Osteoblast (primary cell): ENCODE data around the gene KLHL34. TPM values are rescaled to one million over a fixed set of nuclear protein-coding genes. Genes with fewer than 3 reads are reported as not detected.

ENCODE experiments used
- DNase-seq: peaks from one replicate; pipeline ENCODE4 v3.0.0; 2011; ENCODE audit warnings: low spot score, mixed read lengths; ENCODE audit not compliant: insufficient read length; ENCODE audit errors: missing footprints
- H2AFZ ChIP-seq: 2 replicates; pipeline ENCODE4 v1.6.0; 2011; ENCODE audit warnings: mild to moderate bottlenecking, low read length
- H3K27ac ChIP-seq: 2 replicates; pipeline ENCODE4 v1.5.1; 2011; ENCODE audit warnings: mild to moderate bottlenecking, low read depth, low read length, moderate library complexity
- H3K27me3 ChIP-seq: 2 replicates; pipeline ENCODE4 v1.6.0; 2012; ENCODE audit warnings: mild to moderate bottlenecking, control low read depth, inconsistent platforms, low read length, moderate library complexity; ENCODE audit not compliant: insufficient read depth
- H3K36me3 ChIP-seq: 2 replicates; pipeline ENCODE4 v1.5.1; 2011; ENCODE audit warnings: mild to moderate bottlenecking, low read length, control low read depth, moderate library complexity; ENCODE audit not compliant: insufficient read depth
- H3K4me1 ChIP-seq: 2 replicates; pipeline ENCODE4 v1.5.1; 2011; ENCODE audit warnings: mild to moderate bottlenecking, low read length, control low read depth, moderate library complexity; ENCODE audit not compliant: insufficient read depth
- H3K4me2 ChIP-seq: 2 replicates; pipeline ENCODE4 v1.6.0; 2011; ENCODE audit warnings: mild to moderate bottlenecking, low read length; ENCODE audit not compliant: insufficient read depth
- H3K4me3 ChIP-seq: fragments of 200-600 bp; sonication (generic); 3 replicates; pipeline ENCODE4 v1.5.1; 2012; ENCODE audit warnings: mild to moderate bottlenecking, low read length, inconsistent platforms; ENCODE audit not compliant: insufficient read depth
- H3K79me2 ChIP-seq: 2 replicates; pipeline ENCODE4 v1.6.0; 2012; ENCODE audit warnings: mild to moderate bottlenecking, low read length, control low read depth, inconsistent platforms; ENCODE audit not compliant: insufficient read depth
- H3K9me3 ChIP-seq: 2 replicates; pipeline ENCODE4 v1.5.1; 2011; ENCODE audit warnings: low read depth, low read length, control low read depth
- H4K20me1 ChIP-seq: 2 replicates; pipeline ENCODE4 v1.6.0; 2012; ENCODE audit warnings: mild to moderate bottlenecking, low read length, control low read depth; ENCODE audit not compliant: insufficient read depth
- CTCF ChIP-seq: IDR thresholded peaks from 2 replicates; pipeline ENCODE4 v1.5.1; 2011; ENCODE audit warnings: mild to moderate bottlenecking, low read depth, low read length, moderate library complexity; ENCODE audit errors: extremely low read depth
- total RNA-seq: library from RNA; depleted of rRNA; stranded (reverse); fragments of >200 nt; gene quantifications from 2 replicates; pipeline ENCODE4 v1.2.3, GENCODE V29; 2012

KLHL34 gene
- total RNA-seq, 1 donor, result under 0.01 TPM

GRCh38 chrX:21639775-21640174 is 18.4 kb downstream of the KLHL34 start:
- Histone ChIP-seq H3K4me2 (no peak overlapping the region), H4K20me1 (no peaks in the 10 kb centered on the region), H3K4me1 (no peaks in the 10 kb centered on the region), H3K27me3 (no peaks in the 10 kb centered on the region), H3K9me3 (no peaks in the 10 kb centered on the region), H3K4me3 (no peak overlapping the region), H3K79me2 (no peaks in the 10 kb centered on the region), H3K27ac (no peak overlapping the region), H2AFZ (no peak overlapping the region), H3K36me3 (no peaks in the 10 kb centered on the region)
- TF ChIP-seq CTCF, result no peak
- DNase-seq, result no peak

DNA sequence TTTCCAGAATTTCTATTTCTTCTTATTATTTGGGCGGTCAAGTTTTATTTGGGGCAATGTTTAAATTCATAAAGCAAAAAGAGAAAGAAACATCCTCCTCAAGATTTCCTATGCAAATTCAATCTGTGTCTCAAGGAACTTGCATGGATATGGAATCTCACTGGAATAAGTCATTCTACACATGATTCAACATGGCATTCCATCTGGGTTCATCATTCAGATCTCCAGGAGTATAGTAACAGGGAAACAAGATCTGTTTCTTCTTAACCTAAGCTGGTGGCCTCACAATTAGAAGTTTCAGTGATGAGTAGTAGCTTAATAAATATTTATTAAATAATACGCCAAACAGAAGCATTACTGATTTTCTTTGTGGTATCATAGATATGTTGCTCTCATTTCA is 19.8 kb downstream of the KLHL34 start:
- Histone ChIP-seq H3K79me2 (no peaks in the 10 kb centered on the region), H3K4me3 (no peak overlapping the region), H2AFZ (no peak overlapping the region), H3K36me3 (no peaks in the 10 kb centered on the region), H3K9me3 (no peaks in the 10 kb centered on the region), H3K27me3 (no peaks in the 10 kb centered on the region), H3K4me1 (no peaks in the 10 kb centered on the region), H3K4me2 (no peak overlapping the region), H3K27ac (no peak overlapping the region), H4K20me1 (no peaks in the 10 kb centered on the region)
- DNase-seq, result peak; percentile 61
- no peak for TF ChIP-seq CTCF

GRCh38 chrX:21632027-21632426 is 26.1 kb downstream of the KLHL34 start:
- Histone ChIP-seq H3K4me1 (no peaks in the 10 kb centered on the region), H3K79me2 (no peaks in the 10 kb centered on the region), H3K27me3 (no peaks in the 10 kb centered on the region), H2AFZ (no peak overlapping the region), H4K20me1 (no peaks in the 10 kb centered on the region), H3K4me3 (no peak overlapping the region), H3K27ac (no peak overlapping the region), H3K9me3 (no peaks in the 10 kb centered on the region), H3K4me2 (no peak overlapping the region), H3K36me3 (no peaks in the 10 kb centered on the region)
- no peak for DNase-seq
- TF ChIP-seq CTCF, result no peak

- no peak for DNase-seq
- Histone ChIP-seq H2AFZ (no peak overlapping the region), H3K27ac (no peak overlapping the region), H3K9me3 (no peaks in the 10 kb centered on the region), H3K4me2 (no peak overlapping the region), H3K79me2 (no peaks in the 10 kb centered on the region), H3K4me3 (no peak overlapping the region), H3K36me3 (no peaks in the 10 kb centered on the region), H3K4me1 (no peaks in the 10 kb centered on the region), H4K20me1 (no peaks in the 10 kb centered on the region), H3K27me3 (no peaks in the 10 kb centered on the region)
- no peak for TF ChIP-seq CTCF
Observed at GRCh38 chrX:21623778-21624501, 34.2 kb downstream of the KLHL34 start.
